Central memory CD8-positive, alpha-beta T cell (primary cell): ENCODE measurements around the gene PVALEF.

Experiments
- ATAC-seq: fragments of 150-1000 bp; cut with Tn5 transposase; replicated peaks from 2 replicates; pipeline ENCODE4 v1.10.0; 2022; ENCODE audit warnings: mild to moderate bottlenecking, moderate FRiP score, moderate number of reproducible peaks; ENCODE audit not compliant: poor library complexity, severe bottlenecking; ENCODE audit errors: extremely low read depth
- DNase-seq, 2 donors: peaks; one replicate each; pipeline ENCODE4 v3.0.0; 2021; ENCODE audit warnings: low spot score in 2 of 2
- H3K27ac Mint-ChIP-seq: one replicate; pipeline ENCODE4 v1.8.0; 2022; ENCODE audit warnings: low read depth, mild to moderate bottlenecking, moderate library complexity, mixed read lengths
- H3K27me3 Mint-ChIP-seq: one replicate; pipeline ENCODE4 v1.8.0; 2022; ENCODE audit warnings: mixed read lengths
- H3K36me3 Mint-ChIP-seq: one replicate; pipeline ENCODE4 v1.8.0; 2022; ENCODE audit warnings: mild to moderate bottlenecking, moderate library complexity, mixed read lengths; ENCODE audit not compliant: insufficient read depth
- H3K4me1 Mint-ChIP-seq: one replicate; pipeline ENCODE4 v1.8.0; 2022; ENCODE audit warnings: mixed read lengths
- H3K4me3 Mint-ChIP-seq: one replicate; pipeline ENCODE4 v1.8.0; 2022; ENCODE audit warnings: mild to moderate bottlenecking, moderate library complexity, mixed read lengths
- H3K9me3 Mint-ChIP-seq: one replicate; pipeline ENCODE4 v1.8.0; 2022; ENCODE audit warnings: mixed read lengths

PVALEF gene

GRCh38 chr17:81176666-81177065 lies 11.4 kb downstream of the PVALEF start:
- peaks cover 2% of the 10 kb centered on the region for H3K36me3 Mint-ChIP-seq

GRCh38 chr17:81178136-81179091 lies 13.1 kb downstream of the PVALEF start:
- peaks cover 2% of the 10 kb centered on the region for H3K36me3 Mint-ChIP-seq
- H3K27ac Mint-ChIP-seq = no peak overlapping the region
- no peaks in the 10 kb centered on the region for H3K9me3 Mint-ChIP-seq
- no peak overlapping the region for H3K4me3 Mint-ChIP-seq
- H3K27me3 Mint-ChIP-seq = no peaks in the 10 kb centered on the region
- no peak for ATAC-seq
- DNase-seq = no peak
- no peaks in the 10 kb centered on the region for H3K4me1 Mint-ChIP-seq

More at GRCh38 chr17:81176666-81177065, 11.4 kb downstream of the PVALEF start:
- ATAC-seq (no peak), DNase-seq (no peak)
- H3K4me3 Mint-ChIP-seq = no peak overlapping the region
- H3K4me1 Mint-ChIP-seq = no peaks in the 10 kb centered on the region
- H3K27ac Mint-ChIP-seq = no peak overlapping the region
- H3K9me3 Mint-ChIP-seq = no peaks in the 10 kb centered on the region
- no peaks in the 10 kb centered on the region for H3K27me3 Mint-ChIP-seq

GRCh38 chr17:81179220-81179619 lies 13.9 kb downstream of the PVALEF start:
- Mint-ChIP-seq H3K36me3 (peaks cover 2% of the 10 kb centered on the region), H3K27ac (no peak overlapping the region), H3K4me1 (no peaks in the 10 kb centered on the region), H3K27me3 (no peaks in the 10 kb centered on the region), H3K4me3 (no peak overlapping the region), H3K9me3 (no peaks in the 10 kb centered on the region)
- no peak for ATAC-seq
- no peak for DNase-seq

GRCh38 chr17:81179861-81180260 lies 14.6 kb downstream of the PVALEF start:
- Mint-ChIP-seq H3K36me3 (peaks cover 2% of the 10 kb centered on the region), H3K4me1 (no peaks in the 10 kb centered on the region), H3K4me3 (no peak overlapping the region), H3K9me3 (no peaks in the 10 kb centered on the region), H3K27ac (no peak overlapping the region), H3K27me3 (no peaks in the 10 kb centered on the region)
- ATAC-seq (no peak), DNase-seq (no peak)

- DNase-seq = no peak
- H3K9me3 Mint-ChIP-seq = no peaks in the 10 kb centered on the region
- H3K4me3 Mint-ChIP-seq = no peak overlapping the region
- no peaks in the 10 kb centered on the region for H3K4me1 Mint-ChIP-seq
- H3K27ac Mint-ChIP-seq = no peak overlapping the region
- ATAC-seq = no peak
- H3K36me3 Mint-ChIP-seq = peaks cover 2% of the 10 kb centered on the region
- H3K27me3 Mint-ChIP-seq = no peaks in the 10 kb centered on the region
These were observed 15.8 kb downstream of the PVALEF start for GRCh38 chr17:81180836-81181810.

- ATAC-seq = no peak
- no peaks in the 10 kb centered on the region for H3K9me3 Mint-ChIP-seq
- H3K4me1 Mint-ChIP-seq = no peaks in the 10 kb centered on the region
- no peak overlapping the region for H3K4me3 Mint-ChIP-seq
- no peak overlapping the region for H3K27ac Mint-ChIP-seq
- H3K36me3 Mint-ChIP-seq = no peaks in the 10 kb centered on the region
- DNase-seq = no peak
- no peaks in the 10 kb centered on the region for H3K27me3 Mint-ChIP-seq
These were observed 16.5 kb downstream of the PVALEF start for GRCh38 chr17:81181811-81182185.

GRCh38 chr17:81182596-81182995 lies 17.3 kb downstream of the PVALEF start:
- Mint-ChIP-seq H3K9me3 (no peaks in the 10 kb centered on the region), H3K4me1 (no peaks in the 10 kb centered on the region), H3K4me3 (no peak overlapping the region), H3K36me3 (no peaks in the 10 kb centered on the region), H3K27me3 (no peaks in the 10 kb centered on the region), H3K27ac (no peak overlapping the region)
- DNase-seq = no peak
- ATAC-seq = no peak

- Mint-ChIP-seq H3K4me3 (no peak overlapping the region), H3K27ac (no peak overlapping the region), H3K9me3 (no peaks in the 10 kb centered on the region), H3K4me1 (no peaks in the 10 kb centered on the region), H3K27me3 (no peaks in the 10 kb centered on the region), H3K36me3 (no peaks in the 10 kb centered on the region)
- ATAC-seq (no peak), DNase-seq (no peak)
These were observed 18.0 kb downstream of the PVALEF start for GRCh38 chr17:81183316-81183715.

- Mint-ChIP-seq H3K27ac (no peak overlapping the region), H3K4me1 (no peaks in the 10 kb centered on the region), H3K9me3 (no peaks in the 10 kb centered on the region), H3K4me3 (no peak overlapping the region), H3K27me3 (no peaks in the 10 kb centered on the region), H3K36me3 (peaks cover 2% of the 10 kb centered on the region)
- no peak for DNase-seq
- ATAC-seq = no peak
These were observed 18.5 kb downstream of the PVALEF start for GRCh38 chr17:81183807-81184206.

GRCh38 chr17:81184555-81184954 lies 19.2 kb downstream of the PVALEF start:
- ATAC-seq (no peak), DNase-seq (no peak)
- no peaks in the 10 kb centered on the region for H3K27me3 Mint-ChIP-seq
- H3K9me3 Mint-ChIP-seq = no peaks in the 10 kb centered on the region
- H3K4me1 Mint-ChIP-seq = no peaks in the 10 kb centered on the region
- H3K27ac Mint-ChIP-seq = no peak overlapping the region
- H3K36me3 Mint-ChIP-seq = peaks cover 2% of the 10 kb centered on the region
- H3K4me3 Mint-ChIP-seq = no peak overlapping the region

GRCh38 chr17:81186203-81186602 lies 20.9 kb downstream of the PVALEF start:
- Mint-ChIP-seq H3K4me1 (no peaks in the 10 kb centered on the region), H3K9me3 (no peaks in the 10 kb centered on the region), H3K27ac (no peak overlapping the region), H3K36me3 (peaks cover 3% of the 10 kb centered on the region), H3K27me3 (no peaks in the 10 kb centered on the region), H3K4me3 (no peak overlapping the region)
- DNase-seq = no peak
- no peak for ATAC-seq

GRCh38 chr17:81187120-81187519 lies 21.8 kb downstream of the PVALEF start:
- DNase-seq (no peak), ATAC-seq (no peak)
- Mint-ChIP-seq H3K9me3 (no peaks in the 10 kb centered on the region), H3K27ac (no peak overlapping the region), H3K27me3 (no peaks in the 10 kb centered on the region), H3K4me1 (no peaks in the 10 kb centered on the region), H3K4me3 (no peak overlapping the region), H3K36me3 (peaks cover 3% of the 10 kb centered on the region)
